Liver (tissue), 9 donors: ENCODE data around the gene CCDC88C. TPM values are rescaled to one million over a fixed set of nuclear protein-coding genes. Genes with fewer than 3 reads are reported as not detected.

Experiments
- DNase-seq: peaks from one replicate; pipeline ENCODE4 v3.0.0-alpha.2; 2017; ENCODE audit warnings: low spot score
- H3K27ac ChIP-seq, 2 donors: one replicate each; pipeline ENCODE4 v1.7.0; 2013; ENCODE audit warnings: inconsistent platforms in 2 of 2, low read length in 2 of 2, control low read depth in 1 of 2, low read depth in 1 of 2, mild to moderate bottlenecking in 1 of 2
- H3K27me3 ChIP-seq, 4 donors: one replicate each; pipeline versions ENCODE4 v1.6.1 to v1.7.0; 2013; ENCODE audit warnings: low read length in 3 of 4, inconsistent platforms in 1 of 4, mild to moderate bottlenecking in 1 of 4, moderate library complexity in 1 of 4; ENCODE audit not compliant: control insufficient read depth in 4 of 4, insufficient read depth in 4 of 4
- H3K36me3 ChIP-seq, 4 donors: one replicate each; pipeline versions ENCODE4 v1.6.1 to v1.7.0; 2013; ENCODE audit warnings: low read length in 3 of 4, mild to moderate bottlenecking in 3 of 4, low read depth in 1 of 4, moderate library complexity in 1 of 4; ENCODE audit not compliant: control insufficient read depth in 4 of 4, insufficient read depth in 3 of 4
- H3K4me1 ChIP-seq, 4 donors: one replicate each; pipeline versions ENCODE4 v1.6.1 to v1.7.0; 2013; ENCODE audit warnings: low read length in 3 of 4, mild to moderate bottlenecking in 3 of 4, moderate library complexity in 1 of 4; ENCODE audit not compliant: control insufficient read depth in 4 of 4, insufficient read depth in 4 of 4
- H3K4me3 ChIP-seq, 3 donors: one replicate each; pipeline versions ENCODE4 v1.6.1 to v1.7.0; 2013; ENCODE audit warnings: low read length in 3 of 3, control low read depth in 1 of 3, low read depth in 1 of 3, mild to moderate bottlenecking in 1 of 3
- H3K9ac ChIP-seq, 2 donors: one replicate each; pipeline ENCODE4 v1.7.0; 2013; ENCODE audit warnings: low read length in 2 of 2, mild to moderate bottlenecking in 2 of 2, moderate library complexity in 2 of 2, control low read depth in 1 of 2, low read depth in 1 of 2
- H3K9me3 ChIP-seq, 4 donors: one replicate each; pipeline versions ENCODE4 v1.6.1 to v1.7.0; 2013; ENCODE audit warnings: low read length in 3 of 4; ENCODE audit not compliant: control insufficient read depth in 4 of 4
- ATF3 ChIP-seq: IDR thresholded peaks from 2 replicates; pipeline ENCODE4 v1.6.1; 2016; ENCODE audit warnings: antibody characterized with exemption
- CTCF ChIP-seq: fragments of 150-350 bp; IDR thresholded peaks from 2 replicates; pipeline ENCODE4 v1.5.1; 2017; ENCODE audit warnings: improper control_type of control experiment, low read depth, low read length; ENCODE audit not compliant: missing input control
- EGR1 ChIP-seq, 2 donors: IDR thresholded peaks; 2 replicates each; pipeline ENCODE4 v1.6.1; 2016 to 2018; ENCODE audit warnings: antibody characterized with exemption in 2 of 2, low read depth in 2 of 2
- FOXA1 ChIP-seq: IDR thresholded peaks from 2 replicates; pipeline ENCODE4 v1.6.1; 2016; ENCODE audit warnings: antibody characterized with exemption
- FOXA2 ChIP-seq: IDR thresholded peaks from 2 replicates; pipeline ENCODE4 v1.6.1; 2016; ENCODE audit warnings: antibody characterized with exemption
- GABPA ChIP-seq, 2 donors: IDR thresholded peaks in 1 of 2; conservative IDR thresholded peaks in 1 of 2; 2 replicates each; pipeline ENCODE4 v1.6.1; 2016; ENCODE audit warnings: antibody characterized with exemption in 2 of 2, mild to moderate bottlenecking in 1 of 2, moderate library complexity in 1 of 2
- HNF4A ChIP-seq, 2 donors: conservative IDR thresholded peaks; 2 replicates each; pipeline ENCODE4 v1.6.1; 2016; ENCODE audit warnings: antibody characterized with exemption in 2 of 2, mild to moderate bottlenecking in 2 of 2
- HNF4G ChIP-seq: IDR thresholded peaks from 2 replicates; pipeline ENCODE4 v1.6.1; 2016; ENCODE audit warnings: antibody characterized with exemption
- JUND ChIP-seq, 2 donors: IDR thresholded peaks; 2 replicates each; pipeline ENCODE4 v1.6.1; 2016; ENCODE audit warnings: antibody characterized with exemption in 2 of 2
- MAX ChIP-seq: IDR thresholded peaks from 2 replicates; pipeline ENCODE4 v1.6.1; 2016; ENCODE audit warnings: antibody characterized with exemption
- NR2F2 ChIP-seq: IDR thresholded peaks from 2 replicates; pipeline ENCODE4 v1.6.1; 2016; ENCODE audit warnings: antibody characterized with exemption
- RAD21 ChIP-seq, 2 donors: IDR thresholded peaks; 2 replicates each; pipeline ENCODE4 v1.6.1; 2016; ENCODE audit warnings: antibody characterized with exemption in 2 of 2, mild to moderate bottlenecking in 2 of 2
- REST ChIP-seq: IDR thresholded peaks from 2 replicates; pipeline ENCODE4 v1.6.1; 2016; ENCODE audit warnings: antibody characterized with exemption, mild to moderate bottlenecking
- RXRA ChIP-seq, 2 donors: IDR thresholded peaks; 2 replicates each; pipeline ENCODE4 v1.6.1; 2017 to 2018; ENCODE audit warnings: antibody characterized with exemption in 2 of 2, mild to moderate bottlenecking in 1 of 2
- SP1 ChIP-seq: IDR thresholded peaks from 2 replicates; pipeline ENCODE4 v1.6.1; 2018; ENCODE audit warnings: antibody characterized with exemption, mild to moderate bottlenecking
- TAF1 ChIP-seq: conservative IDR thresholded peaks from 2 replicates; pipeline ENCODE4 v1.6.1; 2016; ENCODE audit warnings: antibody characterized with exemption, mild to moderate bottlenecking
- YY1 ChIP-seq: IDR thresholded peaks from 2 replicates; pipeline ENCODE4 v1.6.1; 2016; ENCODE audit warnings: antibody characterized with exemption, mild to moderate bottlenecking
- ZBTB33 ChIP-seq: IDR thresholded peaks from 2 replicates; pipeline ENCODE4 v1.6.1; 2016; ENCODE audit warnings: antibody characterized with exemption
- WGBS: extraction: QIAGEN DNeasy Blood & Tissue Kit; methylation state at CpG from one replicate; pipeline ENCODE4 v1.1.7; 2013; 5-methylcytosine and 5-hydroxymethylcytosine counted together
- polyA plus RNA-seq, 2 donors: library from polyadenylated mRNA; stranded (reverse) in 1 of 2; unstranded in 1 of 2; fragments of 200-250 nt in 1 of 2; fragments of >200 nt in 1 of 2; fragmentation: Nextera tagmentation in 1 of 2; extraction: Ambion mirVana in 1 of 2; gene quantifications; one replicate each; pipeline versions ENCODE4 v1.2.1 to v1.2.3, GENCODE V29; 2013 to 2015
- total RNA-seq, 2 donors: library from RNA; depleted of rRNA; stranded (reverse); fragments of >200 nt; gene quantifications; one replicate each; pipeline ENCODE4 v1.2.3, GENCODE V29; 2014
- donor health status: healthy.
- donor health status: healthy.
- donor health status: healthy.
- donor health status: healthy.
- donor health status: healthy.

Gene CCDC88C
- total and polyA plus RNA-seq, 4 donors, result 1.3 to 10.8 (median 4.0) TPM

GRCh38 chr14:91315844-91316267 is 101.8 kb downstream of the CCDC88C start:
- H3K4me3 ChIP-seq, result no peak overlapping the region
- H3K9ac ChIP-seq, result no peak overlapping the region
- no peak overlapping the region for H3K27ac ChIP-seq
- no peak for DNase-seq
- H3K36me3 ChIP-seq, result peaks cover 0 to 37% (median 11%) of the 10 kb centered on the region in 4 donors
- WGBS, result 77% methylated on average over 6 of the region's 6 CpGs
- no peaks in the 10 kb centered on the region for H3K9me3 ChIP-seq
- H3K4me1 ChIP-seq, result peaks cover 0 to 4% (median 0%) of the 10 kb centered on the region in 4 donors
- TF ChIP-seq ZBTB33 (no peak), SP1 (no peak), HNF4G (no peak), FOXA1 (no peak), REST (no peak), GABPA (IDR thresholded peaks at IDR 0.05 in 1 of 2, conservative IDR thresholded peaks at IDR 0.05 in 1 of 2) (no peak), HNF4A (conservative IDR thresholded peaks at IDR 0.05) (no peak), FOXA2 (no peak), JUND (IDR thresholded peaks at IDR 0.05) (no peak), EGR1 (IDR thresholded peaks at IDR 0.05; ENCODE audit: low read depth in 2 of 2) (no peak), ATF3 (no peak), YY1 (no peak), CTCF (no peak), NR2F2 (no peak), RAD21 (IDR thresholded peaks at IDR 0.05) (no peak), MAX (no peak)
- no peaks in the 10 kb centered on the region for H3K27me3 ChIP-seq

- no peak for TF ChIP-seq JUND (IDR thresholded peaks at IDR 0.05)
- no peak for TF ChIP-seq FOXA1
- TF ChIP-seq EGR1 (IDR thresholded peaks at IDR 0.05; ENCODE audit: low read depth in 2 of 2), result no peak
- TF ChIP-seq ZBTB33, result no peak
- TF ChIP-seq TAF1, result no peak
- TF ChIP-seq RAD21 (IDR thresholded peaks at IDR 0.05), result no peak
- no peak for TF ChIP-seq ATF3
- TF ChIP-seq SP1, result no peak
- no peak for TF ChIP-seq NR2F2
- TF ChIP-seq GABPA (IDR thresholded peaks at IDR 0.05 in 1 of 2, conservative IDR thresholded peaks at IDR 0.05 in 1 of 2), result no peak
- no peak for TF ChIP-seq RXRA (IDR thresholded peaks at IDR 0.05)
- TF ChIP-seq CTCF, result no peak
- no peak for TF ChIP-seq FOXA2
- TF ChIP-seq HNF4G, result no peak
- Histone ChIP-seq H3K4me1 (peaks cover 0 to 4% (median 0%) of the 10 kb centered on the region in 4 donors), H3K27me3 (no peaks in the 10 kb centered on the region), H3K36me3 (peaks cover 0 to 31% (median 13%) of the 10 kb centered on the region in 4 donors), H3K9ac (no peak overlapping the region), H3K4me3 (no peak overlapping the region), H3K27ac (no peak overlapping the region), H3K9me3 (no peaks in the 10 kb centered on the region)
- WGBS, result 95% methylated on average over 14 of the region's 14 CpGs
- no peak for DNase-seq
These were observed 103.8 kb downstream of the CCDC88C start for GRCh38 chr14:91313852-91314251.
